Erythroblast (primary cell): ENCODE data around the gene SIX1.

ENCODE experiments used
- GATA1 ChIP-seq: IDR thresholded peaks from 2 replicates; pipeline ENCODE4 v1.6.1; 2011; ENCODE audit warnings: low read depth, mild to moderate bottlenecking, control low read depth, low read length, moderate library complexity
- POLR2A ChIP-seq: IDR thresholded peaks from 2 replicates; pipeline ENCODE4 v1.6.1; 2011; ENCODE audit warnings: mild to moderate bottlenecking, low read length

- TF ChIP-seq POLR2A (no peak), GATA1 (no peak)
Measured at GRCh38 chr14:60644666-60645065, 4.6 kb downstream of the SIX1 start.
